ENCODE data around the gene CD248.

CD248 gene

DNA sequence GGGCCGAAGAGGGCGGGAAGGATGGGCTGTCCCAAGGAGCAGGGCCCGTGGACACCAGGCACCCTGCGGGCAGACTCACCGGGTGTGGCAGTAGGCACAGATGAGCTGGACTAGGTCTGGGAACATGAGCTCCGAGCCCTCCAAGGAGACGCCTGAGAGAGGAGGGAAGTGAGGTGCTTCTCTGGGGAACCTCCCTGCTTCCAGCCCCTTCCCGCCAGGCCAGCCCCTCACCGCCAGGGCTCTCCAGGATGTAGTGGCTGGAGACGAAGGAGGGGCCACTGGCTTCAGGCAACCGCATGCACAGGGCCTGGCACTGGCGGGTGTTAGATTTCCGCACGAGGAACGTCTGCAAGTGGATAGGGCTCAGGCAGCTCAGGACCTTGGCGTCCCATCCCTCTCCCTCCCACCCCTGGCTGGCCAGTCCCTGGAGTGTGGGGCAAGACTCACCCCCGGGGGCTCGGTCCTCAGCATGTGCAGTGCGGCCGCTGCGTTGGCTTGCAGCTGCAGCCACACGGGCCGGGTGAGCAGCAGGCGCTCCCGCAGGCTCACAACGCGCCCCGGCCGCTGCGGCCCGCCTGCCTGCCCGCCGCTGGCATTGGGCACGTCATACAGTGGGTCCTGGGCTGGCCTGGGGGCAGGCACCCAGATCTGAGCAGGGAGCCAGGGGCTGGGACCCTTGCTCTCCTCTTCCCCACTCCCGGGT, 18.8 kb upstream of the CD248 start:
- no peaks in the 10 kb centered on the region for H3K36me3 Mint-ChIP-seq
- H3K27me3 Mint-ChIP-seq: no peaks in the 10 kb centered on the region
- H3K4me1 Mint-ChIP-seq (ENCODE audit: low read depth): peaks cover 28% of the 10 kb centered on the region
- peak overlapping the region; percentile 87 for H3K4me3 Mint-ChIP-seq
- H3K27ac Mint-ChIP-seq: peak overlapping the region; percentile 85
- H3K9me3 Mint-ChIP-seq (ENCODE audit: low read depth): no peaks in the 10 kb centered on the region

DNA sequence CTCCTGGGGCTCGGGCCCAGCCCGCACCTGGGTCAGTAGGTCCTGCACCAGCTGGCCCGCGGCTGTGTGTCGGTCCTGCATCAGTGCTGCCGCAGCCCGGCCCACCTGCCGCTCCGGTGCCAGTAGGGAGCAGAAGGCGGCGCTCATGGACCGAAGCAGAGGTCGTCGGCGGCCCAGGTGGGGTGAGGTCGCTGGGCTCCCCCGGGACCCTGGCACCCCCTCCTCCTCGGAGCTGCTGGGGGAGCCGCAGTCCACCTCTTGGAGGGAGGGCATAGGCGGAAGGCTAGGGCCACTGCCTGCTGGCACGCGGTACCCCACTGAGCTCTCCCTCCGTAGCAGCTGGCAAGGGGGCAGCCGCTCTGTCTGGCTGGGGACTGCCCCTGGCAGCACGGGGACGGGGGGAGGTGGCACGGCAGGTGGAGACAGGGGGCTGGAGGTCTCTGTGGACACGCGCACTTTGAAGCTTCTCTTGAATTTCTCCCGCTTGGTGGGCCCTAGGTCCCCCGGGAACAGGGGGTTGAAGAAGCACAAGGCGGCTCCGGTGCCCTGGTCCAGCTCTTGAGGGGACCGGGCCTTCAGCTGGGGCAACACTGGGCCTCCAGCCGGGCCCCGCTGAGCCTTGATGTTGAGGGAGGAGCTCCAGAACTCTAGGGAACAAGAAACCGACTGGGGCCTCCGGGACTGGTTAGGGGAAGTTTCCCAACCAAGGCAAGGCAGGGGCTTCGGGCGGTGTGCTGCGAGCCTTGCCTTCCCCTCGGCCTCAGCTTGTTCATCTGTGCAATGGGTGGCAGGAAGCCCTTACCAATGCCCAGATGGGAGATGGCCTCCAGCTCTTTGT, 18.0 kb upstream of the CD248 start:
- Mint-ChIP-seq H3K27ac (no peak overlapping the region), H3K4me3 (peak overlapping the region; percentile 75), H3K4me1 (ENCODE audit: low read depth) (peaks cover 28% of the 10 kb centered on the region)

DNA sequence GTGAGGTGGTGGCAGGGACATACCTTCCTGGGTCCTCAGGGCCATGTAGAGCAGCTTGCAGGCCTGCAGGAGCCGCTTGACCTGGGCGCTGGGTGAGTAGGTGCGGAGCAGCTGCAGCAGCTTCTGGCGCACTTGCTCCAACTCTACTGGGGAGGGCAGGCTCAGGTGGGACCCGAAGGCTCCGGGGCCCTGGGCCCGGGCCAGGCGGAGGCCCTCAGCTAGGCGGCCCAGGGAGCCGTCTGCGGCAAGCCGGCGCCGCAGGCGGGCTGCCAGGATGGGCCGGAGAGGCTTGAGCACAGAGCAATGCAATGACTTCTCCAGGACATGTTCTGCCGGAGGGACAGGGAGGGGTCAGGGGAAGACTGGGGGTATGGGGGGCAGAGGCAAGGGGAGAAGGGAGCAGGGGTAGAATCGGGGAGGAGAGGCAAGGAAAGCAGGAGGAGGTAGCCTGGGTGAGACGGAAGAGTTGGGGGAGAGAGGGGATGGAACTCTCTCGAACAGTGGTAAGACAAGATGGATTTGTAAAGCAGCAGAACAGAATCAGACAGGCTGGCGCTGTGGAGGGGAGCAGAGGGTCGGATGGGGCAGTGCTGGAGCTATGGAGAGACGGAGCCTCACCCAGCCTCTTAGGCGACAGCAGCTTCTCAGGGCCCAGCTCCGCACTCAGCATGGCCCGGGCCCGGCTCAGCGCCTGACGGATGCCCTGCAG, 17.2 kb upstream of the CD248 start:
- no peak overlapping the region for H3K4me3 Mint-ChIP-seq
- peaks cover 28% of the 10 kb centered on the region for H3K4me1 Mint-ChIP-seq (ENCODE audit: low read depth)
- no peaks in the 10 kb centered on the region for H3K27me3 Mint-ChIP-seq
- no peak overlapping the region for H3K27ac Mint-ChIP-seq
- no peaks in the 10 kb centered on the region for H3K9me3 Mint-ChIP-seq (ENCODE audit: low read depth)
- H3K36me3 Mint-ChIP-seq: no peaks in the 10 kb centered on the region

More for the DNA sequence above, 18.0 kb upstream of the CD248 start:
- H3K27me3 Mint-ChIP-seq: no peaks in the 10 kb centered on the region
- no peaks in the 10 kb centered on the region for H3K36me3 Mint-ChIP-seq
- H3K9me3 Mint-ChIP-seq (ENCODE audit: low read depth): no peaks in the 10 kb centered on the region

DNA sequence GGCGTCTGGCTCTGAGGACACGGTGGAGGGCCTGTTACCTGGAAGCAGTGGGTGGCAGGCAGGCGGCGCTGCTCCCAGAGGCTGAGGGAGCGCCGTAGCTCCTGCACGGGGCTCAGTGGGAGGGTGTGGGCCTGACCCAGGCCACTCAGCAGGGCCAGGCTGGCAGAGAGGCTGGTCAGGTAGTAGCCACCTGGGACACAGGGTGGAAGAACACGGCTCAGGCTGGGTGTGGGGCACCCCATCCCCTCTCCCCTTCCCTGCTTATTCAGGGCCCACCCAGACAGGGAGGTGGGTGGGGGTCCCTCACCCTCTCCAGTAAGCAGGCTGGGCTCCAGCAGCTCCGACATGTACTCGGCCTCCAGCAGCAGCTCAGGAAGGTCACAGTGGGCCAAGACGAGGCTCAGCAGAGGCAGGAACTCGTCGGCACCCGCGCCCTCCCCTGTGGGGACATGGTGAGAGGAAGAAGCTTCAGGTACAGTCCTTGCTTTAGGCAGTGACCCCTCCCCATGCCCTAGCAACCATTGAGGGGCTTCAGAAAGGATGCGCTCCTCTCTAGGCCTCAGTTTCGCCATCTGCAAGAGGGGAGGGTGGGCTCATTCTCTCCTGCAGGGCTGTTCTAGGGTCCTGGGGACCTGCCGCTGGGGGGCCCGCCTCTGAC, 16.5 kb upstream of the CD248 start:
- Mint-ChIP-seq H3K4me1 (ENCODE audit: low read depth) (peaks cover 32% of the 10 kb centered on the region), H3K4me3 (no peak overlapping the region), H3K27me3 (no peaks in the 10 kb centered on the region), H3K9me3 (ENCODE audit: low read depth) (no peaks in the 10 kb centered on the region), H3K27ac (no peak overlapping the region), H3K36me3 (no peaks in the 10 kb centered on the region)

DNA sequence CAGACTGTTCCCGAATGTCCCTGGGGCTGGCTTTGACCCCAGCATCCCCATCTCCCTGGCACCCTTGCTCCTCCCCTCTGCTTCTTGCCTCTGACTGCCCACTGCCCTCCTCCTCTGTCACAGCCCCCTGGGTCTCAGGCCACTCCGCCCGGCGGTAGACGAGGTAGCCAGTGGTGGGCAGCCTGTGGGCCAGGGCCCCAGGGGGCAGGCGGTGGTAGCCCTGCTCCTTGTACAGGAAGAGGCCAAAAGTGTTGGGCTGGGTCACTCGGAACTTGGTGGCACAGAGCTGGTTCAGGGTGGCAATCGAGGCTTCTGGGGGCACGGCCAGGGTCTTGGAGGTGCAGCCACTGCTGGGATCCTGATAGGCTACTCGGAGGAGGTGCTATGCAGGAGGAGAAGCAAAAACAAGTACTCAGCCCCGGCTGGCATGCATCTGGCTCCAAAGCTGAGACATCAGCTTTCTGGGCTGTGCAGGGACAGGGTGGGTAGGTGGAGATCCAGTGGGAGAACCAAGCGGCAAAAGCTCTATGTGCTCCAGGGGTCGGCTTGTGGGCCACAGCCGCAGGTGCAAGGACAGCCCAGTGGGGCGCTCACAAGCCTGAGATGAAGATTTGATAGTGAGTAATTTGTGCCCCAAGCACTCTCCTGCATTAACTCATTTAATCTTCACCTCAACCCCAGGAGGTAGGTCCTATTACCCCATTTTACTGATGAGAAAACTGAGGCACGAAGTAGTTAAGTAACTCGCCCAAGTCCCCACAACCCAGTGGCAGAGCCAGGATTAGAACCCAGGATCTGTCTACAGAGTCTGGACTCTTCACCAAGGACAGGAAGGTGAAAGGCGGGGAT, 15.8 kb upstream of the CD248 start:
- no peaks in the 10 kb centered on the region for H3K36me3 Mint-ChIP-seq
- no peaks in the 10 kb centered on the region for H3K9me3 Mint-ChIP-seq (ENCODE audit: low read depth)
- no peaks in the 10 kb centered on the region for H3K27me3 Mint-ChIP-seq
- no peak overlapping the region for H3K4me3 Mint-ChIP-seq
- H3K4me1 Mint-ChIP-seq (ENCODE audit: low read depth): peaks cover 35% of the 10 kb centered on the region
- H3K27ac Mint-ChIP-seq: no peak overlapping the region

DNA sequence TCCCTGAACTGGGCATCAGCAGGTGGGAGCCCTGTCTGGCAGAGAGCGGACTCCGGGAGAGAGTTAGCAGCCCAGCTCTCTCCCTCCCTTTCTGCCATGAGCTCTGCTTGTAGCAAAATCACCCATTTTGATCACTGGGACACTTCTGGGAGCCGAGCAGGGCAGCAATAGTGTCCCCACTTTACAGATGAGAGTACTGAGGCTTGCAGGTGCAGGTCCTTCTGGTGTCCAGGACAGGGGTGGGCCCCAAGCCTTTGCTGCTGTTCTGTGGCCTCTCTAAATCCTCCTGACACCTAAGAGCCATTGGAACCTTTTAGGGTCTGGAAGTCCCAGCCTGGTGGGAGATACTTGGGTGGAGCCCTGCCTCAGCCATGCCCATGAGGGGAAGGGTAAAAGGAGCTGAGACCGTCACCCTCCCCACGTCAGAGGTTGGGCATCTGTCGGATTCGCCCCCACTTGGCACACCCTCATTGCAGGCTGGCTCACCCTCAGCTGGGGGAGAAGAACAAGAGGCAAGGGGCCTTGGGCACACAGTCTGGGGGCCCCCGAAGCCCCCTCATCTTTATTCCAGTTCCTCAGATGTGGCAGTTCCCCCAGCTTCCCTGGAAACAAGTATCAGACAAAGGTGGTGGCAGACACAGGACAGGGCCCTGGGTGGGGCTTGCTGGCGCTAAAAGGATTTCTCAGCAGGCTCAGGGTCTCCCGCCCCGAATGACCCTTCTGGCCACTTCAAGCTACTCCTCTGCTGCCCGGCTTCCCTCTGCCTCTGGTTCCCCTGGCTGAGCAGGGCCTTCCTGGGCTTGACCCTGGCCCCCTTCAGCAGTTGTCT, 14.9 kb upstream of the CD248 start:
- peaks cover 32% of the 10 kb centered on the region for H3K4me1 Mint-ChIP-seq (ENCODE audit: low read depth)

DNA sequence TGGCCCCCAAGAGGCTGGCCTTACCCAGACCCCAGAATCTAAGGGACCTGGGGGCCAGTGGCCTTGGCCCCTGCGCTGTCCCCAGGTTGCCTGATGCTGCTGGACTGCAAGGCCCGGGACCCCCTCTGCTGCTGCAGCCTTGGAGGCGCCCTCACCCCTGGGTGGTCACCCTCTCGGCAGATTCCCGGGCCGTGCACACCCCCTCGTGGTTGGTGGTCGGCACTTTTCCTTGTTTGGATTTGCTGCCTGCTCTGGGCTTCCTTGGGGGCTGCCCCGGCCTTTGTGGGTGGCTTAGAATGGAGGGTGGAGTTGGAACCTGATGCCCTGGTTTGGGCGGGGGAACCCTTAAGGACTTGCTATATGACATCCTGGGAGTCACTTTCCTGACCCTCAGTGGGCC, 14.1 kb upstream of the CD248 start:
- Mint-ChIP-seq H3K27me3 (no peaks in the 10 kb centered on the region), H3K9me3 (ENCODE audit: low read depth) (no peaks in the 10 kb centered on the region), H3K4me3 (no peak overlapping the region), H3K27ac (no peak overlapping the region), H3K4me1 (ENCODE audit: low read depth) (peaks cover 31% of the 10 kb centered on the region), H3K36me3 (no peaks in the 10 kb centered on the region)

More for the DNA sequence above, 14.9 kb upstream of the CD248 start:
- H3K4me3 Mint-ChIP-seq: no peak overlapping the region
- H3K27ac Mint-ChIP-seq: no peak overlapping the region
- H3K9me3 Mint-ChIP-seq (ENCODE audit: low read depth): no peaks in the 10 kb centered on the region
- no peaks in the 10 kb centered on the region for H3K27me3 Mint-ChIP-seq
- no peaks in the 10 kb centered on the region for H3K36me3 Mint-ChIP-seq

DNA sequence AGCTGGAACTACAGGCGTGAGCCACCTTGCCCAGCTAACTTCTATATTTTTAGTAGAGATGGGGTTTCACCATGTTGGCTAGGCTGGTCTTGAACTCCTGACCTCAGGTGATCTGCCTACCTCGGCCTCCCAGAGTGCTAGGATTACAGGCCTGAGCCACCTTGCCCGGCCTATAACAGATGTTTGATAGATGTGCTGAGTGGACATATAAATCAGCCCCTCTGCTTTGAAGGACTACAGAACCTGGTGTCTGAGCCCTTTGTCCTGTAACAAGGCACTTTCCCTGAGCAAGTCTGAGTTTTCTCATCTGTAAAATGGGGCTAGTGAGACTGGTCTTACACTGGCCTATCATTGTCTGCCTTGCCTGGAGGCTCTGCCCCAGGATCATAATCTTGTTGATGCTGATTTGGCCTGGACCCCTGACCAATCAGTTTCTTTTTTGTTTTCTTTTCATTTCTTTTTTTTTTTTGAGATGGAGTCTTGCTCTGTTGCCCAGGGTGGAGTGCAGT, 12.4 kb upstream of the CD248 start:
- H3K27ac Mint-ChIP-seq: no peak overlapping the region
- H3K4me3 Mint-ChIP-seq: no peak overlapping the region
- no peaks in the 10 kb centered on the region for H3K27me3 Mint-ChIP-seq
- no peaks in the 10 kb centered on the region for H3K36me3 Mint-ChIP-seq
- H3K4me1 Mint-ChIP-seq (ENCODE audit: low read depth): peaks cover 30% of the 10 kb centered on the region
- no peaks in the 10 kb centered on the region for H3K9me3 Mint-ChIP-seq (ENCODE audit: low read depth)

DNA sequence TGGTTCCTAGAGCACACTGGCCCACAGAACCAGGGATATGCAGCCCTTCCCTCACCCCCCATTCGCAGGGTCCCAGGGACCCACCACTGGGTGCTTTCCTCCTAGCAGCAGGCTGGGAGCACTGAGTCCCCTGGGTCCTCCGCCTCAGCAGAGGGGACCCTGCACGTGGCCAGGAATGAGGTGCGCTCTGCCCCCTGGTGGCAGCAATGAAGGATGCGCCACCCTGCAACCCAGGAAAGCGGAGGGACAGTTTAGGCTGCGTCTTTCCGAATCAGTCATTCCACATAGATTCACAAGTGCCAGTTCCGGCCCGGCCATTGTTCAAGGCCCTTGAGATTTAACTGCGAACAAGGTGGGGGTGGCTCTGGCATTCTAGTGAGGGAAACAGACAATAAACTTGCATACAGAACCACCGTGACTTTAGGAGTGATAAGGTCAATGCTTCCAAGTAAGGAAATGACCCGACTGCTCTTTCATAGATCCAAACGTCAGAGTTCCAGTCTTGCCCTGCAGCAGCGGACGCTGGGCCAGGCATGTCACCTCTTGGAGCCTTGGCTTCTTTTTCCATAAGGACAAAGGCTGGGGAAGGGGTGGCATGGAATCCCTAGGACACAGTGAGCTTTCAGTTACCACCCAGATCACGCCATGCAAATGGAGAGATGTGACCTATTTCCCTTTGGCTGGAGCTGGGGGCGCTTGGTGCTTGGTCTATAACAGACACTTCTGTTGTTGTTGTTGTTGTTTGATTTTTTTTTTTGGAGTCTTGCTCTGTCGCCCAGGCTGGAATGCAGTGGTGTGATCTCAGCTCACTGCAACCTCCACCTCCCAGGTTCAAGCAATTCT, 11.7 kb upstream of the CD248 start:
- H3K27ac Mint-ChIP-seq: peak overlapping the region; percentile 87
- H3K4me1 Mint-ChIP-seq (ENCODE audit: low read depth): peaks cover 36% of the 10 kb centered on the region
- no peaks in the 10 kb centered on the region for H3K27me3 Mint-ChIP-seq
- no peaks in the 10 kb centered on the region for H3K36me3 Mint-ChIP-seq
- peak overlapping the region; percentile 57 for H3K4me3 Mint-ChIP-seq
- no peaks in the 10 kb centered on the region for H3K9me3 Mint-ChIP-seq (ENCODE audit: low read depth)

DNA sequence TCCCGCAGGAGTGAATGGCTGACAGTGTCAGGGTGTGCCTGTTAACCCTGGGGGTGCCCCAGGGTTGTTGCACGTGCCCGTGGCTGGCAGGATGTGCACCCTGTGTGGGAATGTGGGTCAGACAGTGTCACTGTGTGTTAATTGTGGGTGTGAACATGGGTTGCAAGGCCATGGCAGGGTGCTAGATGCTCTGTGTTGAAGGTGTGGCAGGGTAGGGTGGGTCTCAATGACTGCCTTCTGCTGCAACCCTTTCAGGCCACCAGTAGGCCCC, 11.1 kb upstream of the CD248 start:
- H3K36me3 Mint-ChIP-seq: no peaks in the 10 kb centered on the region
- H3K4me3 Mint-ChIP-seq: peak overlapping the region; percentile 57
- no peaks in the 10 kb centered on the region for H3K27me3 Mint-ChIP-seq
- no peaks in the 10 kb centered on the region for H3K9me3 Mint-ChIP-seq (ENCODE audit: low read depth)
- peak overlapping the region; percentile 87 for H3K27ac Mint-ChIP-seq
- peaks cover 41% of the 10 kb centered on the region for H3K4me1 Mint-ChIP-seq (ENCODE audit: low read depth)

DNA sequence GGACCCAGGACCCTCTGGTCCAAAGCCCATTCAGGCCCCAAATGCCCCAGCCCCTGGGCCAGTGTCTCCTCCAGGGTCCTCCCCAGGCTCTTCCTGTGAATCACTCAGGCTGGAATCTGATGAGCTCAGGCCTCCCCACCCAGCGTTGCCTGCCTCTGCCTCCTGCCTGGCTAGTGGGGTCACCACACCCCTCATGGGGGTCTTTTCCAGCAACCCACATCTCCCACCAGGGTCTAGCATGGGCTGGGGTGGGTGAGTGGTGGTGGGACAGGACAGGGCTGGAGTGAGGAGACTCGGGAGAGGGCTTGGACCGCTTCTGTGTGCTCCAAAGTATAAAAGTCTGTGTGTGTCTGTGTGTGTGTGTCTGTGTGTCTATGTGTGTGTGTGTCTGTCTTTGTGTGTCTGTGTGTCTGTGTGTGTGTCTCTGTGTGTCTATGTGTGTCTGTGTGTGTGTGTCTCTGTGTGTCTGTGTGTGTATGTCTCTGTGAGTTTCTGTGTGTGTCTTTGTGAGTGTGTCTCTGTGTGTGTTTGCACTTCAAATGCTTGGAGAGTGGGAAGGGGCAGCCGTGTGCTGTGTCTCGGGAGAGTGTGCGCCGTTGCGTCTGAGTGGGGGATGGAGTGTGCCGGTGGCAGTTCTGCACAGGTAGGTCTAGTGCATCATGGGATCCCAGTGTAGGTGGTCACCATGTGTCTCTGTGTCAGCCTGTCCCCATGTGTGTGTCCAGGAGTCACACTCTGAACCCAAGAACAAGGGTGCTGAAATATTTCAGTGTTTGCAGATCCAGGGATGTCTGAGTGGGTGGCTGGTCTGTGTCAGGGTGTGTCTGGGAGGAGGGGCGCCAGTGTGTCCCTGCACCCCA, 10.6 kb upstream of the CD248 start:
- Mint-ChIP-seq H3K27me3 (no peaks in the 10 kb centered on the region), H3K36me3 (no peaks in the 10 kb centered on the region), H3K9me3 (ENCODE audit: low read depth) (no peaks in the 10 kb centered on the region), H3K27ac (peak overlapping the region; percentile 87), H3K4me3 (peak overlapping the region; percentile 53), H3K4me1 (ENCODE audit: low read depth) (peaks cover 46% of the 10 kb centered on the region)

Measured in activated naive CD8-positive, alpha-beta T cell (primary cell).